Activated CD4-positive, alpha-beta T cell treated with anti-CD3 and anti-CD28 coated beads, Interleukin-10, Interleukin-2, amounts not matched to agents 100 ng/mL and 50 ng/mL, durations not matched to agents 16 hours and 8 hours (primary cell): ENCODE data around the gene RXFP1.

Source experiments
- DNase-seq: peaks from one replicate; pipeline ENCODE4 v3.0.0-alpha.2; 2020

Gene RXFP1

GRCh38 chr4:158521484-158522088 lies at the start of gene RXFP1:
Gene RXFP1 (plus strand): TSS chr4:158521882. CDS start chr4:158521977, 95 bp downstream.
- DNase-seq: no peak

GRCh38 chr4:158481811-158482210 lies 39.9 kb upstream of the RXFP1 start:
- DNase-seq: no peak

- no peak for DNase-seq
Measured at GRCh38 chr4:158484173-158484885, 37.4 kb upstream of the RXFP1 start.

GRCh38 chr4:158490629-158491028 lies 31.1 kb upstream of the RXFP1 start:
- no peak for DNase-seq

GRCh38 chr4:158492391-158492790 lies 29.3 kb upstream of the RXFP1 start:
- DNase-seq: no peak

- DNase-seq: peak; percentile 31
Measured at GRCh38 chr4:158496030-158496741, 25.5 kb upstream of the RXFP1 start.

GRCh38 chr4:158500054-158500453 lies 21.6 kb upstream of the RXFP1 start:
- DNase-seq: no peak

- DNase-seq: no peak
Measured at GRCh38 chr4:158513256-158513655, 8.4 kb upstream of the RXFP1 start.

GRCh38 chr4:158519226-158519625 lies 2.5 kb upstream of the RXFP1 start:
- no peak for DNase-seq

GRCh38 chr4:158523990-158524535 lies 2.4 kb downstream of the RXFP1 start:
- DNase-seq: no peak

- no peak for DNase-seq
Measured at GRCh38 chr4:158527516-158527915, 5.8 kb downstream of the RXFP1 start.

- DNase-seq: no peak
Measured at GRCh38 chr4:158529505-158529904, 7.8 kb downstream of the RXFP1 start.

- DNase-seq: no peak
Measured at GRCh38 chr4:158530381-158530780, 8.7 kb downstream of the RXFP1 start.

- DNase-seq: no peak
Measured at GRCh38 chr4:158530898-158531297, 9.2 kb downstream of the RXFP1 start.

GRCh38 chr4:158532556-158533231 lies 11.0 kb downstream of the RXFP1 start:
- no peak for DNase-seq

- no peak for DNase-seq
Measured at GRCh38 chr4:158534727-158535126, 13.0 kb downstream of the RXFP1 start.

- DNase-seq: peak; percentile 32
Measured at GRCh38 chr4:158535130-158535614, 13.5 kb downstream of the RXFP1 start.

GRCh38 chr4:158536833-158537232 lies 15.2 kb downstream of the RXFP1 start:
- DNase-seq: no peak

GRCh38 chr4:158538176-158538575 lies 16.5 kb downstream of the RXFP1 start:
- no peak for DNase-seq

GRCh38 chr4:158538911-158539310 lies 17.2 kb downstream of the RXFP1 start:
- no peak for DNase-seq

- DNase-seq: no peak
Measured at GRCh38 chr4:158540125-158540907, 18.6 kb downstream of the RXFP1 start.

- no peak for DNase-seq
Measured at GRCh38 chr4:158541506-158541905, 19.8 kb downstream of the RXFP1 start.
